Jurkat, Clone E6-1 (cell line): ENCODE measurements around the gene SCNN1B.

Experiments used
- DNase-seq: peaks from one replicate; pipeline ENCODE4 v3.0.0-alpha.2; 2011; ENCODE audit warnings: low read depth, low spot score
- H3K4me3 ChIP-seq: 2 replicates; pipeline ENCODE4 v1.5.1; 2011; ENCODE audit warnings: mild to moderate bottlenecking, low read length, control low read depth, moderate library complexity

SCNN1B gene

DNA sequence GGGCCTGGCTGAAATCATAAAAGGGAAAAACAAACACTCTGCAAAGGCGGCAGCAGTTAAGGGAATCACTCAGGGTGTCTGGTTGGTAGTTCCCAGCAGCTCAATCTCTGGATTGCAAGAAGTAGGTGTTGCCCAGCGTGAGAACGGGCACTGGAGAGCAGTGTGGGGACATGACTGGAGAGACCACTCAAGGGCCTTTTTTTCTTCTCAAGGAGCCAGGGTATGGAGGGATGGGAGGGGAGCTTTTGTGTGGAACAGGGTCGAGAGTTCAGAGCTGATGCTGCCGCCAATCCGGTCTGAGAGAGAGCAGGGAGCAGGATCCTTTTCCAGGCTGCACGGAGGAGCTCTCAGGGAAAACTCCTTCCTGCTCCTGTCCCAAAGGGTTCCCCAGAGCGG is 15.2 kb downstream of the SCNN1B start:
- no peak overlapping the region for H3K4me3 ChIP-seq
- no peak for DNase-seq

DNA sequence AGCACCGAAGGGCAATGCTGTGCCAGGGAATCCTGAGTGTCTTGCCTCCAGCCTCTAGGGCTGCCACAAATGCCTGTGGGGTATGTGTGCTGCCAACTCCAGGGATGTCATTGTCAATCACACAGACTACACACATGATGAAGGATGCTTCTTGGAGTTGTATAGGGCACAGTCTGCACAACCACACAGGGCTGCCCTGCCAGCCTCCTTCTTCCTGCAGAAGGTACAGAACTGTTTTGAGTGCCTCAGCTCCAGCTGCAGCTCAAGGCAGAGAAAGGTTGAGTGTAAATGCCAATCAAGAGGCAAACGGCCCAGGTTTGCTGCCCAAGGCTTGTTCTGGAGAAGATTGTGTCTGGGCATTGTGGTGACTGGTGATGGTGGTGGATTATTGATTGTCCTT is 15.6 kb downstream of the SCNN1B start:
- no peak overlapping the region for H3K4me3 ChIP-seq
- no peak for DNase-seq

GRCh38 chr16:23318639-23319038 is 16.5 kb downstream of the SCNN1B start:
- DNase-seq, result no peak
- H3K4me3 ChIP-seq, result no peak overlapping the region

- DNase-seq, result no peak
- no peak overlapping the region for H3K4me3 ChIP-seq
Observed at GRCh38 chr16:23319861-23320615, 17.9 kb downstream of the SCNN1B start.

DNA sequence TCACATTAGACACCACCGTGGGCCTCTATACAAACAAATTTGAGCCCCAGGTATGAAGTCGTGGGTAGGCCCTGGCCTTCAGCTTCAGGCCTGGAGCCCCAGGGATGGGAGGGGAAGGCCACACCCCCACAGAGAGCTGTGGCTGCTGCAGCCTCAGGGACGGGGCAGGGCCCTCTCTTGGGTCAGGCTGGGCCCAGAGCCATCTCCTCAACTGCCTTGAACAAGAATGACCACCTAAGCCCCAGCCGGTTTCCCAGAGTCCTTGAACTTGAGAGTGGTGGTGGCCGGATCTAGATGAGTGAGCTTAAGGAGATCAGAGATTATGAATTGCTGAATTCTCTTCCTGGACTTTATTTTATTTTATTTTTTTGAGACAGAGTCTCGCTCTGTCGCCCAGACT is 18.6 kb downstream of the SCNN1B start:
- DNase-seq, result no peak
- H3K4me3 ChIP-seq, result no peak overlapping the region

DNA sequence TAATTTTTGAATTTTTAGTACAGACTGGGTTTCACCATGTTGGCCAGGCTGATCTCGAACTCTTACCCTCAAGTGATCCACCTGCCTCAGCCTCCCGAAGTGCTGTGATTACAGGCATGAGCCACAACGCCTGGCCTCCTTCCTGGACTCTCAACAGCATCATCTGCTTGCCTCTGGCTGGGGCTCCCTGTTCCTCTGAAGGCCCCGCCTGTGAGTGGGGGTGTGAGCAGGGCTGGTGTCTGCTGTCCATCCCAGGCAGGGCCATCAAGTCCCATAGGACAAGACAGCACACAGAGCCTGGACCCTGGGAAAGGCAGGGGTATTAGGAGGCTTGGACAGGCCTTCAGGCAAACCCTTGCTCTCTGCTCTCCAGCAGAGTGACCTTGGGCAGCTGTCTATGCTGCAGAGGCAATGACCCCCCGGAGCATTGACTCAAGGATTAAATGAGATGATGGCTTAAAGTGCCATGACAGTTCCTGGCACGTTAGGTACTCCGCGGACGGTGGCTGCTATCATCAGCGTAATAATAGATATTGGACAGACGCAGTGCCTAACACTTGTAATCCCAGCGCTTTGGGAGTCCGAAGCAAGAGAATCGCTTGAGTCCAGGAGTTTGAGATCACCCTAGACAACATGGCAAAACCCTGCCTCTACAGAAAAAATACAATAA is 19.2 kb downstream of the SCNN1B start:
- no peak for DNase-seq
- no peak overlapping the region for H3K4me3 ChIP-seq

GRCh38 chr16:23323224-23324030 is 21.3 kb downstream of the SCNN1B start:
- no peak overlapping the region for H3K4me3 ChIP-seq
- DNase-seq, result no peak

DNA sequence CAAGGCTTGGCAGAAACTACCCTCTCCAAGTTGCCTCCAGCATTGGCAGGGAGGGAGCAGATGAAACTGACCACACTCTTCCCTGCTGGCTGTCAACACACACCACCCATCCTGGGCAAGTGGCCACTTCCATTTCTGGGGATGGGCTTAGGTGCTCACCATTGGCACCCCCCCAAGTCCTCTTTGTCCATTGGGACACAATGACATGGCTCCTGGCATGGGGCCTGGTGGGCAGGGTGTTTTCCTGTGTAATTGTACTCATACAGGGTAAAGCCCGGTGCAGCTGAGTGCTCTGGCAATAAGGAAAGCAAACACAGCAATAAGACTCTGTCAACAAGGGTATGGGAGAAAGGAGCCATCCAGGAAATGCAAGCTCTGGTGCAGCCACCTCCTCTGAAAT is 22.6 kb downstream of the SCNN1B start:
- DNase-seq, result no peak
- no peak overlapping the region for H3K4me3 ChIP-seq

GRCh38 chr16:23327836-23328235 is 25.7 kb downstream of the SCNN1B start:
- no peak for DNase-seq
- no peak overlapping the region for H3K4me3 ChIP-seq

DNA sequence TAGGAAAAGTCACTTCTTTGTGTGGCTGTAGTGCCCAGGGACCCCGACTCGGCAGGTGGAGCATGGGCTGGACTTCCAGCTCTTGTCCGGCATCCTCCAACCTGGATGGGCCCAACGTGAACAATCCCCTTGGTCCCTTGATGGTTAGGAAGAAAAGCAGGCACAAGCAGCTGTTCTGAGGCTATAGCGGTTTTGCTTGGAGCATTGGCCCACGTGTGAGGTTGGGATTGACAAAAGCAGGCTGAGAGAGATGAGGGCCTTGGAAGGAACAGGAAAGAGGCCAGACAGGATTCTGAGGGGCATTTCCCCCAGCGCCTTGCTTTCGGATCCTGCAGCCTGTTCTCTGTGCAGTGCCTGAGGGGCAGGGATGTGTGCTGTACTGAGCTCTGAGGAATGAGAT is 28.1 kb downstream of the SCNN1B start:
- DNase-seq, result no peak
- H3K4me3 ChIP-seq, result no peak overlapping the region

GRCh38 chr16:23330583-23331249 is 28.6 kb downstream of the SCNN1B start:
- no peak for DNase-seq
- H3K4me3 ChIP-seq, result no peak overlapping the region

GRCh38 chr16:23333034-23333579 is 31.0 kb downstream of the SCNN1B start:
- H3K4me3 ChIP-seq, result no peak overlapping the region
- no peak for DNase-seq

GRCh38 chr16:23333831-23334456 is 31.8 kb downstream of the SCNN1B start:
- no peak for DNase-seq
- no peak overlapping the region for H3K4me3 ChIP-seq

- DNase-seq, result no peak
- H3K4me3 ChIP-seq, result no peak overlapping the region
Observed at GRCh38 chr16:23334457-23334853, 32.4 kb downstream of the SCNN1B start.

DNA sequence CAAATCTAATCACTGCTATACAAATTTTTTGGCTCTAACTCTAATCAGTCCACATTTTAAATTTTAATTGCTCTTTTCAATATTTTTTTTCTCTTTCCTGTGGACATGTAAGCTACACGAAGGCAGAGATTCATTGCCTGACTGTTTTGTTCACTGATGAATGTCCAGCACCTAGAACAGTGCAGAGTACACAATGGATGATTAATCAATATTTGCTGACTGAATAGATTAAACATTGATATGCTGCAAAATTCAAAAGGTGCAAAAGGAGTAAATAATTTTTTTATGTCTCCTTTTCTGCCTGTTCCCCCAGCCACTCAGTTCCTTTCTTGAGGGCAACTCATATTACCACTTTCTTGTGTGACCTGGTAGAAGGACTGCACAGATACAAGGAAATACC is 32.8 kb downstream of the SCNN1B start:
- H3K4me3 ChIP-seq, result no peak overlapping the region
- no peak for DNase-seq

- H3K4me3 ChIP-seq, result no peak overlapping the region
- DNase-seq, result no peak
Observed at GRCh38 chr16:23337836-23338550, 35.9 kb downstream of the SCNN1B start.

GRCh38 chr16:23339787-23340186 is 37.7 kb downstream of the SCNN1B start:
- DNase-seq, result no peak
- H3K4me3 ChIP-seq, result no peak overlapping the region

- H3K4me3 ChIP-seq, result no peak overlapping the region
- no peak for DNase-seq
Observed at GRCh38 chr16:23342083-23342640, 40.1 kb downstream of the SCNN1B start.
